CD4-positive, alpha-beta memory T cell (primary cell): ENCODE measurements around the gene CRTC2. TPM values are rescaled to one million over a fixed set of nuclear protein-coding genes. Genes with fewer than 3 reads are reported as not detected.

ENCODE experiments used
- CTCF ChIA-PET: fragments of 350-600 bp; sonication (Branson Sonifier 250); formaldehyde crosslinking; loops from one replicate; lab custom pipeline; 2021; ENCODE audit warnings: inconsistent platforms; ENCODE audit not compliant: partially characterized antibody; lab: Charles Lee
- POLR2A ChIA-PET: fragments of 350-600 bp; sonication (Branson Sonifier 250); formaldehyde crosslinking; loops from one replicate; lab custom pipeline; 2021; ENCODE audit not compliant: partially characterized antibody; lab: Charles Lee
- DNase-seq, 5 donors: peaks; one replicate each; pipeline versions ENCODE4 v3.0.0 to v3.0.0-alpha.2; 2020 to 2022; ENCODE audit warnings: mixed read lengths in 1 of 5
- H3K27ac ChIP-seq: one replicate; pipeline ENCODE4 v1.7.0; 2013; ENCODE audit warnings: low read depth, low read length
- H3K27me3 ChIP-seq: 2 replicates; pipeline ENCODE4 v1.7.0; 2013; ENCODE audit warnings: mild to moderate bottlenecking, low read length, moderate library complexity; ENCODE audit not compliant: insufficient read depth
- H3K36me3 ChIP-seq: 2 replicates; pipeline ENCODE4 v1.7.0; 2013; ENCODE audit warnings: mild to moderate bottlenecking, low read length, moderate library complexity; ENCODE audit not compliant: insufficient read depth
- H3K4me1 ChIP-seq: 2 replicates; pipeline ENCODE4 v1.7.0; 2013; ENCODE audit warnings: mild to moderate bottlenecking, low read length, moderate library complexity; ENCODE audit not compliant: insufficient read depth
- H3K4me3 ChIP-seq, 2 donors: one replicate each; pipeline ENCODE4 v1.7.0; 2013; ENCODE audit warnings: low read length in 2 of 2, mild to moderate bottlenecking in 1 of 2
- H3K9me3 ChIP-seq, 2 donors: one replicate each; pipeline ENCODE4 v1.7.0; 2013; ENCODE audit warnings: low read length in 2 of 2, control low read depth in 1 of 2; ENCODE audit not compliant: control insufficient read depth in 1 of 2
- H3K27ac Mint-ChIP-seq, 7 donors: one replicate each; pipeline ENCODE4 v1.8.0; 2020 to 2021; ENCODE audit warnings: mixed read lengths in 7 of 7, mild to moderate bottlenecking in 6 of 7, inconsistent platforms in 3 of 7, moderate library complexity in 3 of 7
- H3K27me3 Mint-ChIP-seq, 2 donors: one replicate each; pipeline ENCODE4 v1.8.0; 2020 to 2021; ENCODE audit warnings: mixed read lengths in 2 of 2
- H3K36me3 Mint-ChIP-seq, 2 donors: one replicate each; pipeline ENCODE4 v1.8.0; 2020 to 2021; ENCODE audit warnings: mixed read lengths in 2 of 2, inconsistent platforms in 1 of 2, mild to moderate bottlenecking in 1 of 2
- H3K4me1 Mint-ChIP-seq, 4 donors: one replicate each; pipeline ENCODE4 v1.8.0; 2020 to 2021; ENCODE audit warnings: mixed read lengths in 4 of 4, mild to moderate bottlenecking in 1 of 4
- H3K4me3 Mint-ChIP-seq, 8 donors: one replicate each; pipeline ENCODE4 v1.8.0; 2020 to 2021; ENCODE audit warnings: mixed read lengths in 8 of 8, mild to moderate bottlenecking in 7 of 8, moderate library complexity in 6 of 8, inconsistent platforms in 3 of 8
- H3K9me3 Mint-ChIP-seq, 8 donors: one replicate each; pipeline ENCODE4 v1.8.0; 2020 to 2021; ENCODE audit warnings: mixed read lengths in 8 of 8, mild to moderate bottlenecking in 5 of 8, inconsistent platforms in 3 of 8, moderate library complexity in 1 of 8
- intact Hi-C: fragments of 100-400 bp; cut with micrococcal nuclease; formaldehyde crosslinking; loops from one replicate; pipeline ENCODE4 v1.15.1; 2023
- polyA plus RNA-seq, 2 donors: library from polyadenylated mRNA; unstranded; fragments of 300-500 nt; fragmentation: Illumina TruSeq; gene quantifications; one replicate each; pipeline ENCODE4 v1.2.3, GENCODE V29; 2021
- total RNA-seq, 2 experiments: library from RNA; stranded (reverse); gene quantifications; one replicate each; pipeline ENCODE4 v1.2.3, GENCODE V29; 2021

The CRTC2 gene
- total and polyA plus RNA-seq, 4 experiments from 2014 or later = 12.3 to 113 (median 83.0) TPM

DNA sequence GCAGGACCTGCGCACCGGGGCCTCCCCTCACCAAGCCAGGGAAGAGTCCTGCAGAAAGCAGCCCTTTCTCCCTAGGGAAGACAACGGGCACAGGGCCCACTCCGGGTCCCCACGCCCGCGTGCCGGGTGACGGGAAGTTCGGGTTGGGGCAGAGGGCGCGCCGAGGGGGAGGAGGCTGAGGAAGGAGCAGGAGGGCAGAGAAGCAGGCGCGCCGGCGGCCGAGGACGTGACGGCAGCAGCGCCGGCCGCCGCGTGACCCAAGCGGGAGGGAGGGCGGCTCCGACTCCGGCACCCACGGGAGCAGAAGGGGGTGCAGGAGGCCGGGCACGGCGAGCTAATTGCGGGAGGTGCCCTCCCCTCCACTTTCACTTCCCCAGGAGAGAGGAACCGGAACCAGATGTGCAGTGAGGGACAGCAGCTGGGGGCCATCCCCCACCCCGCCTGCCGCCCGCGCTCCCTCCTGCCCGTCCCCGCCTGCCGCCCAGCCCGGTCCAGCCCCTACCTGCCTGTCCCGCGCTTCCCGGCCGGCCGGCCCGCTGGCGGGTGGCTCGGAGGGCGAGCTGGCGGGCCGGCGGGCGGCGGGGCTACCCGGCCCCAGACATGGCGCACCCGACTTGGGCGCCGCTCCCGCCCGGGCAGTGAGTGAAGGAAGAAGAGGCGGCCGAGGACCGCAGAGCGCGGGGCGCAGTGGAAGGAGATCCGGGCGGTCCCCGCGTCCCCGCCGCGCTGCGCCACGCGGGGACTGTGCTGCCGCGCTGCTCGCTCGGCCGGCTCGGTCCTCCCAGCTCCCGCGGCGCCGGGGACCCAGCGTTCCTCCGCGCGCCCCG, 12.4 kb downstream of the CRTC2 start:
- Mint-ChIP-seq H3K4me1 (peaks cover 20 to 44% (median 32%) of the 10 kb centered on the region in 4 donors), H3K27ac (peak overlapping the region; percentile 96 to 98 (median 98)), H3K4me3 (peak overlapping the region; percentile 89 to 99 (median 96)), H3K36me3 (peaks cover 30 to 68% of the 10 kb centered on the region in 2 donors), H3K27me3 (peaks cover 0 to 4% of the 10 kb centered on the region in 2 donors), H3K9me3 (peaks cover 0 to 4% (median 0%) of the 10 kb centered on the region in 8 donors)
- DNase-seq = peak; percentile 73 to 79 (median 77)
- no peaks in the 10 kb centered on the region for H3K9me3 ChIP-seq
- H3K27ac ChIP-seq = peak overlapping the region; percentile 83
- no peaks in the 10 kb centered on the region for H3K27me3 ChIP-seq
- CTCF ChIA-PET = interaction anchor here (0.6 to 4.8 kb wide), 20 partner anchors 9 to 148 kb away, joined by 3 to 69 read pairs (median 10); partner anchors contain the start of genes CREB3L4, CRTC2, GATAD2B and JTB
- intact Hi-C loops = loop anchor here (1.0 kb wide), 7 partner anchors 12 to 149 kb away; partner anchors contain the start of genes CREB3L4, CRTC2, JTB and RAB13
- H3K4me3 ChIP-seq = peak overlapping the region; percentile 47 to 72
- peaks cover 52% of the 10 kb centered on the region for H3K36me3 ChIP-seq
- peaks cover 35% of the 10 kb centered on the region for H3K4me1 ChIP-seq
- POLR2A ChIA-PET = interaction anchor here (0.6 to 13.0 kb wide), 19 partner anchors 11 to 1132 kb away, joined by 3 to 298 read pairs (median 11); partner anchors contain the start of genes CREB3L4, CRTC2, GATAD2B and INTS3

DNA sequence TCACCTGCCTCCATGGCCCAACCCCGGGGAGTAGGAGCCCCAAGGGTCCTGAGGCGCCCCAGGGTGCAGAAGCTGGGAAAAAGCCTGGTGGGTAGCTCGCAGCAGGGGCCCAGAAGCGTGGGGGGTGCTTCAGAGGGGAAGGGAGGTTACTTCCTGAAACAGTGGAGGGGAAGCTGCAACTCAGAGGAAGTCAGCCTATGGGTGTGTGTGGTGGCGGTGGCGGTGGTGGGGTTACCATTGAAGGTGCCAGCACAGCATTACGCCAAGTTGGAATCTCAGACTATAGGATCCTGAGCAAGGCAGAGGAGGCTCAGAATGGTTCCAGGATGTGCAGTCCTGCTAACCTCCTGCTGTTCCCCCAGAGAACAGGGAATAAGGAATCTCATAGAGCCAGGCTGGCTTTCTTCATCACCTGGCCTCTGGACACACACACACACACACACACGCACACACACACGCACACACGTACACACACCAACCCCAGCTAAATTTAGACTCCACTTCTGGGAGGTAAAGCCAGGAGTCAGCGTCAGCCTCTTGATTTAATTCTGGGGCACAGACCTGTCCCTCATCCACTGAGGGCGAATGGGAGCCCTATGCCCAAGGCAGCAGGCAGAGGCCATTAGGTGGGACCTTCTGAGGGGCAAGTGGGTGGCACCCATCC, 13.1 kb downstream of the CRTC2 start:
- peak overlapping the region; percentile 47 to 72 for H3K4me3 ChIP-seq
- Mint-ChIP-seq H3K4me3 (peak overlapping the region; percentile 89 to 99 (median 96)), H3K4me1 (peaks cover 23 to 47% (median 32%) of the 10 kb centered on the region in 4 donors), H3K27ac (peak overlapping the region; percentile 96 to 98 (median 98)), H3K9me3 (peaks cover 0 to 4% (median 0%) of the 10 kb centered on the region in 8 donors), H3K36me3 (peaks cover 27 to 66% of the 10 kb centered on the region in 2 donors), H3K27me3 (peaks cover 0 to 4% of the 10 kb centered on the region in 2 donors)
- CTCF ChIA-PET = interaction anchor here (0.7 to 4.8 kb wide), 14 partner anchors 12 to 147 kb away, joined by 3 to 69 read pairs (median 12); partner anchors contain the start of genes CREB3L4, CRTC2, GATAD2B and JTB
- peak; percentile 85 to 94 (median 87) for DNase-seq
- intact Hi-C loops = loop anchor here (1.0 kb wide), 4 partner anchors 13 to 41 kb away; partner anchors contain the start of genes CRTC2, JTB and RAB13
- peak overlapping the region; percentile 83 for H3K27ac ChIP-seq
- peaks cover 35% of the 10 kb centered on the region for H3K4me1 ChIP-seq
- H3K36me3 ChIP-seq = peaks cover 52% of the 10 kb centered on the region
- no peaks in the 10 kb centered on the region for H3K27me3 ChIP-seq
- POLR2A ChIA-PET = interaction anchor here (0.5 to 13.0 kb wide), 27 partner anchors 12 to 1133 kb away, joined by 3 to 298 read pairs (median 4); partner anchors contain the start of genes CREB3L4, CRTC2, GATAD2B and INTS3
- no peaks in the 10 kb centered on the region for H3K9me3 ChIP-seq

DNA sequence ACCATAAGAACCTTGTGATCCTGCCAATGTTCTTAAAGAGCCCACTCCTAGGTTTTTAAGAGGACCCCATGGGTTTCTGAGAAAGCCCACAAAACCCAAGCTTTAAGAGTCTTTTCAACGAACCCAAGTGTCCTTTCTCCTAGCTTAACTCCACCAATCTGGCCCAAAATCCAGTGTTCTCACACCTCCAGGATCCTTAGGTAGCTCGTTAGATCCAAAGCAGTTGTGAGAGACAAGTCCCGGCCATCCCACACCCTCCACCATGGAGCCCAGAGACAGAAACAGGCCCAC, 13.6 kb downstream of the CRTC2 start:
- H3K9me3 Mint-ChIP-seq = peaks cover 0 to 4% (median 0%) of the 10 kb centered on the region in 8 donors
- H3K27ac ChIP-seq = peak overlapping the region; percentile 83
- H3K4me1 ChIP-seq = peaks cover 35% of the 10 kb centered on the region
- CTCF ChIA-PET = interaction anchor here (0.7 to 4.8 kb wide), 11 partner anchors 13 to 147 kb away, joined by 3 to 69 read pairs (median 24); partner anchors contain the start of genes CREB3L4, CRTC2, GATAD2B and JTB
- H3K4me1 Mint-ChIP-seq = peaks cover 23 to 49% (median 35%) of the 10 kb centered on the region in 4 donors
- H3K27me3 ChIP-seq = no peaks in the 10 kb centered on the region
- peak overlapping the region; percentile 89 to 99 (median 96) for H3K4me3 Mint-ChIP-seq
- DNase-seq = no peak
- H3K36me3 ChIP-seq = peaks cover 52% of the 10 kb centered on the region
- H3K9me3 ChIP-seq = no peaks in the 10 kb centered on the region
- peak overlapping the region; percentile 47 to 72 for H3K4me3 ChIP-seq
- H3K36me3 Mint-ChIP-seq = peaks cover 30 to 67% of the 10 kb centered on the region in 2 donors
- POLR2A ChIA-PET = interaction anchor here (0.5 to 13.0 kb wide), 18 partner anchors 12 to 217 kb away, joined by 3 to 298 read pairs (median 11); partner anchors contain the start of genes CREB3L4, CRTC2, GATAD2B and INTS3
- peaks cover 0 to 4% of the 10 kb centered on the region in 2 donors for H3K27me3 Mint-ChIP-seq
- intact Hi-C loops = loop anchor here (1.0 kb wide), 4 partner anchors 14 to 42 kb away; partner anchors contain the start of genes CRTC2, JTB and RAB13
- H3K27ac Mint-ChIP-seq = peak overlapping the region; percentile 96 to 98 (median 98)

DNA sequence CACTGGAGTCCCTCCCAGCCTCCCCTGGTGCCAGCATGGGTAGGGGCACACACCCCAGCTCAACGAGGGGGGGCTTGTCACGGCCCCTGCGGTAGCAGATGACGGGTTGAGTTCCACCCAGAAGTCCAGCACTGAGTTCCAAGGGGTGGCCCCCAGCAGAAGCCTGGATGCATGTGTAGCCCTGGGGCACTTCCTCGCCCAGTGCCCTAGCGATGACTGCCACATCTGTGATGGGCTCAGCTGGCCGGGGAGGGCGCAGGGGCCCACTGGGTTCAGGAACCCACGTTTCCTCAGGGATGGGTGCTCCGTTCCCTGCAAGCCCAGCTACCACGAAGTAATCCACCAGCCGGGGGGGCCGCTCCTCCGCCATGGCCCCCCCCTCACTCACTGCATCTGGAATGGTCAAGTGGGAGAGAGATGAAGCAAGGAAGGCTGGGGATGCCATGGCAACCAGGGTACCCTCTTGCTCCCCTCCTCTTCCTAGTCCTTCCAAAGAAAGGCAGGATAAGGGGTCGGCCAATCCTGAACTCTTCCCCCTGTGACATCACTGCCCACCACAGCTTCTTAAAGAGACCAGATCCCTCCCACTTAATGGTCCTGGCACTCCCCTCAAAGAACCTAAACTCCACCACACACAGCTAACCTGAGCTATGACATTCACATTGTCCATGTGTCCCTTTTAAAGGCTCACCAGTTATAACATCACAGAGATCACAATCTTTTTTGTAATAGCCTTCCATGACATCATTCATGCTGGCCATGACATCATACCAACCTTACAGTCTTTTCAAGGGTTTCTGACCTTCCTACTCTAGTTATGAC, 14.2 kb downstream of the CRTC2 start:
- Mint-ChIP-seq H3K36me3 (peaks cover 34 to 70% of the 10 kb centered on the region in 2 donors), H3K4me1 (peaks cover 23 to 55% (median 35%) of the 10 kb centered on the region in 4 donors)

DNA sequence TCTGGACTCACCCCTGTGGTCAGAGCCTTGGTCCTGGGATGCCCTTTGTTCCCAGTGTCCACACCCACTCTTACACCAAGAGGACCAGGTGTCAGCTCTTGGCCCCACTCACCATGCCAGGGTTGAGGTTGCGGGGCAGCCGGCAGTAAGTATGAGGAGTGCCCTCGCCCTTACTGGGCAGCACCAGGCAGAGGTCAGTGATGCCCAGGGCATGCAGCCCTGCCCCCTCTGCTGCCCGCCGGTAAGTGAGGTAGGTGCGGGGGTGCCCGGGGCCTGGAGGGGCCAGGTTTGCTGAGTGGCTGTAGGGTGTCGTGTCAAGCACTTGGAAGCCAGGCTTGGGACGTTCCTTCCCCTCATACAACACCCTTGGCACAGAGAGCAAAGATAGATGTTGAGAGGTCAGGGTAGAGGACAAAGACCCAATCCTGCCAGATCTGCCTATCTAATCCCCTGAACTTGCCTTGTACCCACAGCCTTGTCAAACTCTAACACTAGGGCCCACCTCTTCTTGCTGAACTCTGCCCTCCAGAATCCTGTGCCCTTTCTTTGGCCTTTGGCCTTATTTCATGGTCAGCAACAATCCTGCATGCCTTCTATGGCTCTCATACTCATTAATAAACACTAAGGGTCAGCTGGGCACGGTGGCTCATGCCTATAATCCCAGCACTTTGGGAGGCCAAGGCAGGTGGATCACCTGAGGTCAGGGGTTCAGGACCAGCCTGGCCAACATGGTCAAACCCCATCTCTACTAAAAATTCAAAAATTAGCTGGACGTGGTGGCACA, 15.5 kb downstream of the CRTC2 start:
- no peaks in the 10 kb centered on the region for H3K9me3 ChIP-seq
- peaks cover 23 to 58% (median 35%) of the 10 kb centered on the region in 4 donors for H3K4me1 Mint-ChIP-seq
- H3K27ac Mint-ChIP-seq = peak overlapping the region; percentile 55 to 97 (median 84)

More for the DNA sequence above, 14.2 kb downstream of the CRTC2 start:
- intact Hi-C loops = no loop called here
- Histone ChIP-seq H3K4me1 (peaks cover 35% of the 10 kb centered on the region), H3K27me3 (no peaks in the 10 kb centered on the region), H3K36me3 (peaks cover 55% of the 10 kb centered on the region), H3K27ac (peak overlapping the region; percentile 83), H3K9me3 (no peaks in the 10 kb centered on the region), H3K4me3 (peak overlapping the region; percentile 47 to 72)
- Mint-ChIP-seq H3K27ac (peak overlapping the region; percentile 96 to 98 (median 98)), H3K4me3 (peak overlapping the region; percentile 89 to 99 (median 96)), H3K27me3 (peaks cover 0 to 4% of the 10 kb centered on the region in 2 donors), H3K9me3 (peaks cover 0 to 4% (median 0%) of the 10 kb centered on the region in 8 donors)
- ChIA-PET CTCF (interaction anchor here (0.7 to 4.8 kb wide), 12 partner anchors 13 to 146 kb away, joined by 3 to 69 read pairs (median 15); partner anchors contain the start of genes CREB3L4, CRTC2, GATAD2B and JTB), POLR2A (interaction anchor here (0.5 to 13.0 kb wide), 17 partner anchors 13 to 202 kb away, joined by 3 to 298 read pairs (median 13); partner anchors contain the start of genes CREB3L4, CRTC2, GATAD2B and JTB)
- peak in 1 of 5 donors; percentile 64 for DNase-seq

More for the DNA sequence above, 15.5 kb downstream of the CRTC2 start:
- H3K27me3 Mint-ChIP-seq = peaks cover 0 to 4% of the 10 kb centered on the region in 2 donors
- H3K9me3 Mint-ChIP-seq = peaks cover 0 to 4% (median 0%) of the 10 kb centered on the region in 8 donors
- Histone ChIP-seq H3K4me1 (peaks cover 35% of the 10 kb centered on the region), H3K4me3 (no peak overlapping the region), H3K27me3 (no peaks in the 10 kb centered on the region), H3K36me3 (peaks cover 49% of the 10 kb centered on the region), H3K27ac (peak overlapping the region; percentile 29)
- ChIA-PET CTCF (interaction anchor here (0.6 to 4.8 kb wide), 5 partner anchors 20 to 150 kb away, joined by 3 to 69 read pairs (median 5); partner anchors contain the start of genes GATAD2B, JTB and RAB13), POLR2A (interaction anchor here (0.7 to 13.0 kb wide), 6 partner anchors 14 to 49 kb away, joined by 5 to 298 read pairs (median 100); partner anchors contain the start of genes CREB3L4, CRTC2, GATAD2B and JTB)
- no peak for DNase-seq
- intact Hi-C loops = no loop called here
- peak overlapping the region in 3 of 8 donors; percentile 22 to 39 (median 29) for H3K4me3 Mint-ChIP-seq
- H3K36me3 Mint-ChIP-seq = peaks cover 33 to 67% of the 10 kb centered on the region in 2 donors
